MM.1S (cell line): ENCODE measurements around the gene SEC31B.

Source experiments
- CTCF ChIP-seq: fragments of 300-600 bp; sonication (generic); IDR thresholded peaks from 2 replicates; pipeline ENCODE4 v1.5.1; 2016; ENCODE audit warnings: antibody characterized with exemption, low read length, mixed read lengths
- EZH2 ChIP-seq: fragments of 300-600 bp; sonication (generic); optimal IDR thresholded peaks from 2 replicates; pipeline ENCODE3; 2017; ENCODE audit warnings: low read depth, mild to moderate bottlenecking, antibody characterized with exemption, low read length, mixed read lengths
- EZH2phosphoT487 ChIP-seq: fragments of 300-600 bp; sonication (generic); IDR thresholded peaks from 2 replicates; pipeline ENCODE4 v1.6.1; 2018; ENCODE audit warnings: antibody characterized with exemption, low read length

- TF ChIP-seq CTCF (no peak), EZH2 (no peak), EZH2phosphoT487 (no peak)
Measured at GRCh38 chr10:100551738-100552137, 32.1 kb upstream of the SEC31B start.
